ENCODE data around the gene GIPR. TPM values are rescaled to one million over a fixed set of nuclear protein-coding genes. Genes with fewer than 3 reads are reported as not detected.

Gene GIPR
- total and polyA plus RNA-seq, 10 donors = 0.49 to 7.5 (median 3.0) TPM

- TF ChIP-seq POLR2A (IDR thresholded peaks at IDR 0.05) = no peak
- TF ChIP-seq POLR2AphosphoS5 (IDR thresholded peaks at IDR 0.05) = peak; percentile 32 to 65 (median 58)
- peak in 2 of 11 experiments; percentile 21 to 24 for TF ChIP-seq CTCF (IDR thresholded peaks at IDR 0.05 in 8 of 11, conservative IDR thresholded peaks at IDR 0.05 in 3 of 11)
- DNase-seq = peak; percentile 93
- no peaks in the 10 kb centered on the region for H3K9me3 ChIP-seq
- peak within 1 kb of the TSS; percentile 17 to 92 (median 67) for H3K27ac ChIP-seq
- peaks cover 0 to 15% (median 0%) of the 10 kb centered on the region in 6 donors for H3K36me3 ChIP-seq
- H3K27me3 ChIP-seq (replicated peaks in 1 of 7) = peaks cover 0 to 9% (median 0%) of the 10 kb centered on the region in 7 donors
- peak within 1 kb of the TSS; percentile 38 to 90 (median 64) for H3K4me3 ChIP-seq
- intact Hi-C loops (cut with DNase I; ENCODE audit: low total_unique reads) = no loop called here
- H3K4me1 ChIP-seq = peaks cover 29 to 65% (median 54%) of the 10 kb centered on the region in 6 donors
- WGBS, 5 donors = 3 to 6% (median 4%) methylated on average over 28 to 52 of the region's 52 CpGs
Measured at GRCh38 chr19:45638930-45639729, 28.9 kb upstream of the GIPR start, which contains the start of gene EML2. TSS of gene EML2 (minus strand) at chr19:45639397. CDS start at chr19:45639376, 21 bp downstream.

- TF ChIP-seq CTCF (IDR thresholded peaks at IDR 0.05 in 8 of 11, conservative IDR thresholded peaks at IDR 0.05 in 3 of 11) = no peak
- no peak for TF ChIP-seq POLR2AphosphoS5 (IDR thresholded peaks at IDR 0.05)
- no peak for TF ChIP-seq POLR2A (IDR thresholded peaks at IDR 0.05)
- H3K27me3 ChIP-seq (replicated peaks in 1 of 7) = peaks cover 0 to 26% (median 8%) of the 10 kb centered on the region in 7 donors
- H3K27ac ChIP-seq = peak overlapping the region; percentile 63 to 94 (median 90)
- peaks cover 29 to 80% (median 63%) of the 10 kb centered on the region in 6 donors for H3K4me1 ChIP-seq
- no peaks in the 10 kb centered on the region for H3K9me3 ChIP-seq
- H3K4me3 ChIP-seq = peak overlapping the region in 4 of 8 donors; percentile 39 to 71 (median 43)
- 55 to 64% (median 58%) methylated on average over 17 of the region's 17 CpGs for WGBS, 5 donors
- intact Hi-C loops (cut with DNase I; ENCODE audit: low total_unique reads) = loop anchor here (5.0 kb wide), 2 partner anchors 34 to 119 kb away; no protein-coding TSS in a partner anchor
- DNase-seq = peak; percentile 83
- peaks cover 0 to 10% (median 0%) of the 10 kb centered on the region in 6 donors for H3K36me3 ChIP-seq
Measured at GRCh38 chr19:45640849-45641273, 27.2 kb upstream of the GIPR start.

GRCh38 chr19:45641274-45642105 lies 26.5 kb upstream of the GIPR start:
- Histone ChIP-seq H3K4me1 (peaks cover 29 to 86% (median 69%) of the 10 kb centered on the region in 6 donors), H3K27me3 (replicated peaks in 1 of 7) (peaks cover 0 to 32% (median 14%) of the 10 kb centered on the region in 7 donors), H3K27ac (peak overlapping the region; percentile 63 to 94 (median 90)), H3K4me3 (peak overlapping the region; percentile 4 to 71 (median 43)), H3K36me3 (peaks cover 0 to 4% (median 0%) of the 10 kb centered on the region in 6 donors), H3K9me3 (no peaks in the 10 kb centered on the region)
- intact Hi-C loops (cut with DNase I; ENCODE audit: low total_unique reads) = loop anchor here (5.0 kb wide), 2 partner anchors 34 to 119 kb away; no protein-coding TSS in a partner anchor
- WGBS, 5 donors = 0 to 1% (median 1%) methylated on average over 28 to 40 of the region's 40 CpGs
- peak; percentile 29 to 62 (median 49) for TF ChIP-seq POLR2AphosphoS5 (IDR thresholded peaks at IDR 0.05)
- TF ChIP-seq CTCF (IDR thresholded peaks at IDR 0.05 in 8 of 11, conservative IDR thresholded peaks at IDR 0.05 in 3 of 11) = no peak
- no peak for TF ChIP-seq POLR2A (IDR thresholded peaks at IDR 0.05)
- peak; percentile 92 for DNase-seq
